ENCODE results near the gene MUSK.

GRCh38 chr9:110784309-110784708 is 115.7 kb downstream of the MUSK start:
- TF ChIP-seq CTCF (IDR thresholded peaks at IDR 0.05) (no peak), POLR2A (IDR thresholded peaks at IDR 0.05) (no peak)
